SU-DHL-6 (cell line): ENCODE data around the gene CLCC1.
"Not testable (repeated sequence)": the region's sequence is repeated elsewhere in the genome, so short reads cannot be mapped to it uniquely, and the experiment has no call there.

Experiments used
- H2AFZ ChIP-seq: fragments of 200-600 bp; sonication (generic); 2 replicates; pipeline ENCODE4 v1.6.1; 2014; ENCODE audit warnings: low read depth, mild to moderate bottlenecking, moderate library complexity, mixed read lengths, antibody characterized with exemption, low read length; ENCODE audit not compliant: severe bottlenecking
- H3F3A ChIP-seq: fragments of 200-600 bp; shearing (Covaris generic); 2 replicates; pipeline ENCODE4 v1.6.0; 2016; ENCODE audit warnings: antibody characterized with exemption, mild to moderate bottlenecking; ENCODE audit not compliant: insufficient read depth
- H3K27ac ChIP-seq: fragments of 200-600 bp; sonication (generic); 2 replicates; pipeline ENCODE4 v1.5.1; 2016; ENCODE audit warnings: low read depth, mild to moderate bottlenecking, low read length, moderate library complexity, mixed read lengths
- H3K27me3 ChIP-seq: fragments of 200-600 bp; sonication (generic), shearing (Covaris generic); 2 replicates; pipeline ENCODE4 v1.6.0; 2014; ENCODE audit warnings: mild to moderate bottlenecking, low read length
- H3K36me3 ChIP-seq: fragments of 200-600 bp; sonication (generic); 2 replicates; pipeline ENCODE4 v1.6.1; 2014; ENCODE audit warnings: mild to moderate bottlenecking, low read length, mixed read lengths
- H3K4me2 ChIP-seq: fragments of 300-600, 200-600 bp; shearing (Covaris generic), sonication (generic); 2 replicates; pipeline ENCODE4 v1.6.0; 2014; ENCODE audit warnings: low read length, low read depth, mild to moderate bottlenecking; ENCODE audit not compliant: poor library complexity, severe bottlenecking
- H3K4me3 ChIP-seq: fragments of 200-600 bp; sonication (generic); 2 replicates; pipeline ENCODE4 v1.5.1; 2014; ENCODE audit warnings: antibody characterized with exemption, low read length, mild to moderate bottlenecking, mixed read lengths; ENCODE audit not compliant: insufficient read depth, poor library complexity, severe bottlenecking
- H3K79me2 ChIP-seq: fragments of 200-600 bp; sonication (generic); 2 replicates; pipeline ENCODE4 v1.6.1; 2014; ENCODE audit warnings: mild to moderate bottlenecking, low read length, moderate library complexity; ENCODE audit not compliant: insufficient read depth
- H3K9ac ChIP-seq: fragments of 200-600 bp; sonication (generic); 2 replicates; pipeline ENCODE4 v1.7.0; 2014; ENCODE audit warnings: mild to moderate bottlenecking, low read length
- H3K9me2 ChIP-seq: fragments of 200-600 bp; sonication (generic); replicated peaks from 2 replicates; pipeline ENCODE4 v1.6.1; 2014; ENCODE audit warnings: low read length; ENCODE audit not compliant: insufficient read depth
- H3K9me3 ChIP-seq: fragments of 200-600 bp; sonication (generic); 2 replicates; pipeline ENCODE4 v1.6.1; 2014; ENCODE audit warnings: low read length, mixed read lengths; ENCODE audit not compliant: insufficient read depth
- H4K20me1 ChIP-seq: fragments of 200-600 bp; sonication (generic); 2 replicates; pipeline ENCODE4 v1.6.1; 2014; ENCODE audit warnings: low read depth, mild to moderate bottlenecking, antibody characterized with exemption, low read length, moderate library complexity, mixed read lengths
- CTCF ChIP-seq: fragments of 200-600 bp; sonication (generic); IDR thresholded peaks from one replicate; pipeline ENCODE4 v1.5.1; 2017; ENCODE audit warnings: antibody characterized with exemption, mild to moderate bottlenecking, low read length, moderate library complexity; ENCODE audit not compliant: insufficient read depth, poor library complexity, severe bottlenecking
- EZH2phosphoT487 ChIP-seq: fragments of 200-600 bp; sonication (generic), shearing (Covaris generic); conservative IDR thresholded peaks from 2 replicates; pipeline ENCODE4 v1.6.1; 2018; ENCODE audit warnings: mild to moderate bottlenecking, antibody characterized with exemption, low read length, moderate library complexity, mixed read lengths

The CLCC1 gene

GRCh38 chr1:108947871-108948525 lies 15.3 kb downstream of the CLCC1 start:
- Histone ChIP-seq H3K9ac (no peak overlapping the region), H3K9me3 (no peaks in the 10 kb centered on the region), H3K4me2 (no peak overlapping the region), H2AFZ (no peak overlapping the region), H3F3A (peaks cover 6% of the 10 kb centered on the region; the same call in 1 of the 2 replicates), H3K27me3 (no peaks in the 10 kb centered on the region), H4K20me1 (no peaks in the 10 kb centered on the region), H3K9me2 (no peaks in the 10 kb centered on the region), H3K27ac (no peak overlapping the region), H3K36me3 (0 out of 2 replicates have a peak, but pooled peaks cover 4% of the 10 kb centered on the region), H3K79me2 (peaks cover 18% of the 10 kb centered on the region), H3K4me3 (no peak overlapping the region)
- TF ChIP-seq CTCF, result no peak
- TF ChIP-seq EZH2phosphoT487, result no peak

GRCh38 chr1:108936170-108936569 lies 27.1 kb downstream of the CLCC1 start:
- Histone ChIP-seq H3K79me2 (no peaks in the 10 kb centered on the region), H3K27ac (no peak overlapping the region), H3K4me2 (no peak overlapping the region), H3K9me3 (no peaks in the 10 kb centered on the region), H3K4me3 (no peak overlapping the region), H3K27me3 (no peaks in the 10 kb centered on the region), H2AFZ (no peak overlapping the region), H3K9me2 (no peaks in the 10 kb centered on the region), H3K36me3 (peaks cover 34% of the 10 kb centered on the region), H4K20me1 (no peaks in the 10 kb centered on the region), H3F3A (peaks cover 12% of the 10 kb centered on the region; the same call in 1 of the 2 replicates), H3K9ac (no peak overlapping the region)
- TF ChIP-seq EZH2phosphoT487 (no peak), CTCF (no peak)

GRCh38 chr1:108933944-108934343 lies 29.3 kb downstream of the CLCC1 start:
- Histone ChIP-seq H3K9me3 (no peaks in the 10 kb centered on the region), H3K4me2 (no peak overlapping the region), H2AFZ (no peak overlapping the region), H3K79me2 (no peaks in the 10 kb centered on the region), H4K20me1 (no peaks in the 10 kb centered on the region), H3K9me2 (no peaks in the 10 kb centered on the region), H3F3A (peaks cover 12% of the 10 kb centered on the region; the same call in 1 of the 2 replicates), H3K9ac (no peak overlapping the region), H3K27ac (no peak overlapping the region), H3K27me3 (no peaks in the 10 kb centered on the region), H3K36me3 (peaks cover 42% of the 10 kb centered on the region), H3K4me3 (no peak overlapping the region)
- TF ChIP-seq EZH2phosphoT487 (no peak), CTCF (no peak)

GRCh38 chr1:108927565-108927964 lies 35.7 kb downstream of the CLCC1 start:
- not testable (repeated sequence) for H3K9ac ChIP-seq, H4K20me1 ChIP-seq, H3K27ac ChIP-seq, H3F3A ChIP-seq, H3K27me3 ChIP-seq, H3K4me3 ChIP-seq, H3K79me2 ChIP-seq, H3K9me2 ChIP-seq, H2AFZ ChIP-seq, H3K9me3 ChIP-seq, H3K4me2 ChIP-seq
- H3K36me3 ChIP-seq, result peaks cover 56% of the 10 kb centered on the region
